HCT116 (cell line): Measurements from ENCODE around the gene AIDA. TPM values are rescaled to one million over a fixed set of nuclear protein-coding genes. Genes with fewer than 3 reads are reported as not detected.

Source experiments
- ATAC-seq: fragments of 200-7000 bp; cut with Tn5 transposase; 2 replicates; pipeline ENCODE4 v1.9.1; 2020; ENCODE audit warnings: mild to moderate bottlenecking, moderate library complexity
- BruUV-seq: library from RNA; stranded (reverse); fragments of 400-500 nt; replicated peaks from 2 replicates; lab custom pipeline; 2021; lab: Mats Ljungman, UMichigan
- CTCF ChIA-PET: fragments of 300-600 bp; sonication (Branson Sonifier 250); formaldehyde crosslinking; loops from one replicate; lab custom pipeline; 2021; ENCODE audit warnings: antibody characterized with exemption; lab: Charles Lee
- POLR2A ChIA-PET: fragments of 300-600, 350-600 bp; sonication (Branson Sonifier 250); formaldehyde crosslinking; loops from one replicate; lab custom pipeline; 2021; ENCODE audit warnings: antibody characterized with exemption; lab: Charles Lee
- RAD21 ChIA-PET, 2 experiments: fragments of 300-600 bp; sonication (Branson Sonifier 250); formaldehyde crosslinking; loops; one replicate each; lab custom pipeline; 2023; ENCODE audit warnings: low total read pairs in 2 of 2; ENCODE audit not compliant: uncharacterized antibody in 2 of 2, unreplicated experiment in 2 of 2, low non-redundant PET in 1 of 2; lab: Charles Lee
- DNase-seq: peaks from one replicate; pipeline ENCODE4 v3.0.0-alpha.2; 2010; ENCODE audit warnings: low read depth, low spot score
- H2AFZ ChIP-seq: fragments of 200-600 bp; shearing (Covaris generic), sonication (generic); 2 replicates; pipeline ENCODE4 v1.6.1; 2017; ENCODE audit warnings: low read depth, mixed run types, mixed read lengths, antibody characterized with exemption, low read length; ENCODE audit not compliant: poor library complexity, severe bottlenecking
- H3K27ac ChIP-seq: 2 replicates; pipeline ENCODE4 v1.5.1; 2012; ENCODE audit warnings: low read depth, low read length
- H3K27me3 ChIP-seq: fragments of 200-600 bp; sonication (generic); 2 replicates; pipeline ENCODE4 v1.6.1; 2016; ENCODE audit warnings: mixed run types, low read length, mixed read lengths; ENCODE audit not compliant: insufficient read depth
- H3K36me3 ChIP-seq, 2 experiments: fragments of 200-500 bp in 1 of 2; fragments of 200-600 bp in 1 of 2; sonication (Bioruptor generic) in 1 of 2; sonication (generic) in 1 of 2; 2 replicates each; pipeline versions ENCODE4 v1.5.1 to v1.6.1; 2014 to 2016; ENCODE audit warnings: low read length in 2 of 2, inconsistent platforms in 1 of 2, mixed read lengths in 1 of 2, mixed run types in 1 of 2; ENCODE audit not compliant: insufficient read depth in 2 of 2, control insufficient read depth in 1 of 2
- H3K4me1 ChIP-seq, 2 experiments: fragments of 200-600 bp in 1 of 2; sonication (generic) in 1 of 2; 2 replicates each; pipeline versions ENCODE4 v1.5.1 to v1.6.1; 2012 to 2017; ENCODE audit warnings: low read length in 2 of 2, inconsistent platforms in 1 of 2, mild to moderate bottlenecking in 1 of 2, mixed read lengths in 1 of 2, mixed run types in 1 of 2, moderate library complexity in 1 of 2; ENCODE audit not compliant: insufficient read depth in 2 of 2, control insufficient read depth in 1 of 2
- H3K4me2 ChIP-seq: fragments of 200-600 bp; sonication (generic); 2 replicates; pipeline ENCODE4 v1.6.1; 2017; ENCODE audit warnings: mixed run types, low read length, mixed read lengths
- H3K4me3 ChIP-seq, 2 experiments: fragments of 200-600 bp in 1 of 2; sonication (generic) in 1 of 2; replicated peaks in 1 of 2; 2 replicates each; pipeline ENCODE4 v1.5.1; 2011 to 2016; ENCODE audit warnings: low read length in 2 of 2, control low read depth in 1 of 2, low read depth in 1 of 2, mild to moderate bottlenecking in 1 of 2, mixed read lengths in 1 of 2, mixed run types in 1 of 2
- H3K79me2 ChIP-seq: fragments of 200-600 bp; sonication (generic); 2 replicates; pipeline ENCODE4 v1.6.1; 2017; ENCODE audit warnings: mild to moderate bottlenecking, mixed run types, low read length, moderate library complexity, mixed read lengths; ENCODE audit not compliant: insufficient read depth
- H3K9ac ChIP-seq: fragments of 200-600 bp; sonication (generic); 2 replicates; pipeline ENCODE4 v1.6.1; 2016; ENCODE audit warnings: low read length, mixed read lengths
- H3K9me2 ChIP-seq: fragments of 200-600 bp; sonication (generic), shearing (Covaris generic); 2 replicates; pipeline ENCODE4 v1.6.1; 2017; ENCODE audit warnings: mixed run types, mild to moderate bottlenecking, moderate library complexity; ENCODE audit not compliant: insufficient read depth
- H3K9me3 ChIP-seq, 2 experiments: fragments of 200-500 bp in 1 of 2; fragments of 200-600 bp in 1 of 2; sonication (Bioruptor generic) in 1 of 2; sonication (generic) in 1 of 2; 2 replicates each; pipeline ENCODE4 v1.6.1; 2014 to 2017; ENCODE audit warnings: low read length in 2 of 2, mixed read lengths in 2 of 2, inconsistent platforms in 1 of 2, low read depth in 1 of 2, mild to moderate bottlenecking in 1 of 2, mixed run types in 1 of 2, moderate library complexity in 1 of 2; ENCODE audit not compliant: control insufficient read depth in 1 of 2, insufficient read depth in 1 of 2
- H4K20me1 ChIP-seq: fragments of 200-600 bp; sonication (generic), shearing (Covaris generic); 2 replicates; pipeline ENCODE4 v1.6.1; 2017; ENCODE audit warnings: mixed run types, mild to moderate bottlenecking, moderate library complexity; ENCODE audit not compliant: insufficient read depth
- CBX3 ChIP-seq: IDR thresholded peaks from 2 replicates; pipeline ENCODE4 v1.6.1; 2012; ENCODE audit warnings: low read depth
- CEBPB ChIP-seq: IDR thresholded peaks from 2 replicates; pipeline ENCODE4 v1.6.1; 2012; ENCODE audit warnings: low read depth
- EGR1 ChIP-seq: IDR thresholded peaks from 2 replicates; pipeline ENCODE4 v1.6.1; 2012; ENCODE audit warnings: low read depth
- EZH2phosphoT487 ChIP-seq: fragments of 200-600 bp; IDR thresholded peaks from 2 replicates; pipeline ENCODE4 v1.6.1; 2018; ENCODE audit warnings: antibody characterized with exemption, borderline replicate concordance
- FOSL1 ChIP-seq: IDR thresholded peaks from 2 replicates; pipeline ENCODE4 v1.6.1; 2012; ENCODE audit warnings: low read depth
- JUND ChIP-seq: IDR thresholded peaks from 2 replicates; pipeline ENCODE4 v1.6.1; 2012
- POLR2AphosphoS5 ChIP-seq: IDR thresholded peaks from 2 replicates; pipeline ENCODE4 v1.6.1; 2011; ENCODE audit warnings: mild to moderate bottlenecking, low read depth, low read length, moderate library complexity
- RAD21 ChIP-seq: IDR thresholded peaks from 2 replicates; pipeline ENCODE4 v1.6.1; 2012; ENCODE audit warnings: low read depth, mild to moderate bottlenecking
- SIN3A ChIP-seq: IDR thresholded peaks from 2 replicates; pipeline ENCODE4 v1.6.1; 2012; ENCODE audit warnings: low read depth
- SRF ChIP-seq: IDR thresholded peaks from 2 replicates; pipeline ENCODE4 v1.6.1; 2012; ENCODE audit warnings: low read depth
- TCF7L2 ChIP-seq: IDR thresholded peaks from 2 replicates; pipeline ENCODE4 v1.7.0; 2011; ENCODE audit warnings: borderline replicate concordance, inconsistent platforms; ENCODE audit not compliant: insufficient read depth, insufficient read length; ENCODE audit errors: extremely low read depth
- intact Hi-C: fragments of 100-400 bp; cut with micrococcal nuclease; formaldehyde crosslinking; loops from 2 replicates; pipeline ENCODE4 v1.10.0; 2022
- total RNA-seq: library from RNA; stranded (reverse); gene quantifications from one replicate; pipeline ENCODE4 v1.2.1, GENCODE V29; 2021; ENCODE audit not compliant: unreplicated experiment
- TF ChIP-seq, protein P1 (sequence below): IDR thresholded peaks from 2 replicates; pipeline ENCODE4 v1.6.1; 2012
- TF ChIP-seq, protein P2 (sequence below), 3 experiments: fragments of 200-600 bp in 1 of 3; sonication (generic) in 1 of 3; IDR thresholded peaks in 2 of 3; conservative IDR thresholded peaks in 1 of 3; 2 replicates each; pipeline ENCODE4 v1.5.1; 2012 to 2017; ENCODE audit warnings: low read depth in 2 of 3, low read length in 2 of 3, antibody characterized with exemption in 1 of 3, borderline replicate concordance in 1 of 3, control low read depth in 1 of 3, mild to moderate bottlenecking in 1 of 3, mixed read lengths in 1 of 3, mixed run types in 1 of 3, moderate library complexity in 1 of 3; ENCODE audit not compliant: insufficient read depth in 1 of 3

AIDA gene
- total RNA-seq, 1 experiment from 2014 or later, result 53.2 TPM

DNA sequence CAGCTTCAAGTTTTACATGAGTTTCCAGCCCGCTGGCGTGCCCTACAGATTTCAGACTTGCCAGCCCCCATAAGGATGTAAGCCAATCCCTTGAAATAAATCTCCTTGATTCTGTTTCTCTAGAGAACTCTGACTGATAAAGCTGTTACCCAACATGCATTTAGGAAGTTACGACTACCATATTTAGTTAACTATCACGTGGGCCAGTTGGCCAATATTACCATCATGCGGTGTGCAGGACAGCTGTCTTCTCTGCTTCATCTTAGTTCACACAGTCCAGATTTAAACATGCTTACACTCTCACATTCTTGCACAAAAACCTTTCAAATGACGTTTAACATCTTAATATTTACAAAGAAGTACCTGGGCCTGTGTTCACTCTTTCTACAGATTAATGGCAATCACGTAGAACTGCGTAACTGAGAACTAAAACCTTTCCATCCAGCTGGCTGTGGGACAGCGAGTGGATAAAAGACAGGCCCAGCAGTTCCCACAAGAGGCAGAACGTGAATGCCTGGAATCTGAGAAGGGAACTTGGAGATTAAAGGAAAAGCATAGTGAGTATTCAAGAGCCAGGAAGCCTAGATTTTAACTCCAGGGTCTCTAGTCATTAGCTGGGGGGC, 45.5 kb upstream of the AIDA start:
- no peak for ATAC-seq
- ChIA-PET POLR2A (no interaction called here), RAD21 (no interaction called here), CTCF (no interaction called here)
- Histone ChIP-seq H3K79me2 (no peaks in the 10 kb centered on the region), H3K9me2 (no peaks in the 10 kb centered on the region), H4K20me1 (no peaks in the 10 kb centered on the region), H3K36me3 (no peaks in the 10 kb centered on the region), H3K4me3 (no peak overlapping the region), H3K27me3 (no peaks in the 10 kb centered on the region), H3K4me2 (no peak overlapping the region), H3K9me3 (no peaks in the 10 kb centered on the region), H3K27ac (no peak overlapping the region), H3K4me1 (no peaks in the 10 kb centered on the region), H3K9ac (no peak overlapping the region), H2AFZ (no peak overlapping the region)
- intact Hi-C loops, result no loop called here
- DNase-seq, result no peak
- BruUV-seq, result no TSS peak
- TF ChIP-seq SIN3A (no peak), SRF (no peak), RAD21 (no peak), FOSL1 (no peak), CBX3 (no peak), EZH2phosphoT487 (no peak), POLR2AphosphoS5 (no peak), EGR1 (no peak), JUND (no peak), TCF7L2 (no peak), CEBPB (no peak)
- TF ChIP-seq, protein P1, sequence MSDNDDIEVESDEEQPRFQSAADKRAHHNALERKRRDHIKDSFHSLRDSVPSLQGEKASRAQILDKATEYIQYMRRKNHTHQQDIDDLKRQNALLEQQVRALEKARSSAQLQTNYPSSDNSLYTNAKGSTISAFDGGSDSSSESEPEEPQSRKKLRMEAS, result no peak
- TF ChIP-seq, protein P2, sequence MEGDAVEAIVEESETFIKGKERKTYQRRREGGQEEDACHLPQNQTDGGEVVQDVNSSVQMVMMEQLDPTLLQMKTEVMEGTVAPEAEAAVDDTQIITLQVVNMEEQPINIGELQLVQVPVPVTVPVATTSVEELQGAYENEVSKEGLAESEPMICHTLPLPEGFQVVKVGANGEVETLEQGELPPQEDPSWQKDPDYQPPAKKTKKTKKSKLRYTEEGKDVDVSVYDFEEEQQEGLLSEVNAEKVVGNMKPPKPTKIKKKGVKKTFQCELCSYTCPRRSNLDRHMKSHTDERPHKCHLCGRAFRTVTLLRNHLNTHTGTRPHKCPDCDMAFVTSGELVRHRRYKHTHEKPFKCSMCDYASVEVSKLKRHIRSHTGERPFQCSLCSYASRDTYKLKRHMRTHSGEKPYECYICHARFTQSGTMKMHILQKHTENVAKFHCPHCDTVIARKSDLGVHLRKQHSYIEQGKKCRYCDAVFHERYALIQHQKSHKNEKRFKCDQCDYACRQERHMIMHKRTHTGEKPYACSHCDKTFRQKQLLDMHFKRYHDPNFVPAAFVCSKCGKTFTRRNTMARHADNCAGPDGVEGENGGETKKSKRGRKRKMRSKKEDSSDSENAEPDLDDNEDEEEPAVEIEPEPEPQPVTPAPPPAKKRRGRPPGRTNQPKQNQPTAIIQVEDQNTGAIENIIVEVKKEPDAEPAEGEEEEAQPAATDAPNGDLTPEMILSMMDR (IDR thresholded peaks at IDR 0.05 in 2 of 3, conservative IDR thresholded peaks at IDR 0.05 in 1 of 3; ENCODE audit: borderline replicate concordance in 1 of 3, insufficient read depth in 1 of 3, low read depth in 2 of 3, low read length in 2 of 3), result no peak
